ENCODE data around the gene BEND6. TPM values are rescaled to one million over a fixed set of nuclear protein-coding genes. Genes with fewer than 3 reads are reported as not detected.

Gene BEND6, protein sequence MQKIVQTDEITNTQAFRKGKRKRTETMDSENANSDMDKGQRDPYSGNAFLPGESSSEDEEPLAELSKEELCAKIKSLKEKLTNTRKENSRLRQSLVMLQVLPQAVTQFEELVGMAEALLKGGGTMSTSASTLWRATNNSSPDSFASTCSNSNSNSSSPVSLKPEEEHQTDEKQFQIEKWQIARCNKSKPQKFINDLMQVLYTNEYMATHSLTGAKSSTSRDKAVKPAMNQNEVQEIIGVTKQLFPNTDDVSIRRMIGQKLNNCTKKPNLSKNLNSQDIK
- 20.6 and 24.6 TPM in 2 replicates for total RNA-seq (2014; rRNA removed; shearing (Covaris generic))
- polyA plus RNA-seq (2016; fragmentation: Nextera tagmentation; extraction: Ambion mirVana), result 22.5 and 25.1 TPM in 2 replicates

GRCh38 chr6:56954403-56955170, at the start of gene BEND6:
BEND6 (plus strand) TSS chr6:56955107; CDS start chr6:56981811, 26,704 bp downstream.
- H2AFZ ChIP-seq, result peak within 1 kb of the TSS; percentile 77
- no peaks in the 10 kb centered on the region for H4K20me1 ChIP-seq (ENCODE audit: insufficient read depth)
- no peaks in the 10 kb centered on the region for H3K9me2 ChIP-seq (ENCODE audit: insufficient read depth)
- 1% methylated on average over 53 to 71 of the region's 107 CpGs for WGBS, 2 experiments (ENCODE audit: low coverage in 1 of 2, low lambda C conversion rate in 2 of 2, missing lambda C conversion rate in 2 of 2)
- no peaks in the 10 kb centered on the region for H3K36me3 ChIP-seq (ENCODE audit: low read depth)
- peak within 1 kb of the TSS; percentile 88 for H3K4me2 ChIP-seq (ENCODE audit: unreplicated experiment)
- H3K27ac ChIP-seq, result peak within 1 kb of the TSS; percentile 90
- H3K27me3 ChIP-seq (replicated peaks; ENCODE audit: insufficient read depth), result no peaks in the 10 kb centered on the region
- peak within 1 kb of the TSS; percentile 91 for H3K9ac ChIP-seq
- H3F3A ChIP-seq (ENCODE audit: insufficient read depth), result peaks cover 78% of the 10 kb centered on the region
- peak within 1 kb of the TSS; percentile 79 for H3K4me3 ChIP-seq
- H3K9me3 ChIP-seq (ENCODE audit: low read depth), result no peaks in the 10 kb centered on the region
- DNase-seq, result peak; percentile 97
- peaks cover 61% of the 10 kb centered on the region for H3K4me1 ChIP-seq (ENCODE audit: insufficient read depth)
- no peak for TF ChIP-seq EZH2phosphoT487 (IDR thresholded peaks at IDR 0.05; ENCODE audit: insufficient read depth, low read depth)
- no peak for TF ChIP-seq EZH2 (IDR thresholded peaks at IDR 0.05; ENCODE audit: insufficient read depth, poor library complexity, severe bottlenecking)
- in situ Hi-C loops (cut with MboI), result no loop called here
- H3K79me2 ChIP-seq (ENCODE audit: insufficient read depth), result peaks cover 70% of the 10 kb centered on the region

DNA sequence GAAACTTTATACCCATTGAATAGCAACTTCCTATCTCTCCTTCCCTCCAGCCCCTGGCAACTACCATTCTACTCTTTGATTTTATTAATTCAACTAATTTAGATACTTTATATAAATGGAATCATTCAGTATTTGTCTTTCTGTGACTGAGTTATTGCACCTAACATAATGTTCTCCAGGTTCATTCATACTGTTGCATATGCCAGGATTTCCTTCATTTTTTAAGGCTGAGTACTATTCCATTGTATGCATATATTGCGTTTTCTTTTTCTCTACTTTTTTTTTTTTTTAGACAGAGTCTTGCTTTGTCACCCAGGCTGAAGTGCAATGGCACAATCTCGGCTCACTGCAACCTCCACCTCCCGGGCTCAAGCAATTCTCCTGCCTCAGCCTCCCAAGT, 49.5 kb upstream of the BEND6 start:
- in situ Hi-C loops (cut with MboI), result loop anchor here (10.0 to 25.0 kb wide), 2 partner anchors 129 to 407 kb away; partner anchors contain the start of gene PRIM2
- Histone ChIP-seq H2AFZ (no peak overlapping the region), H3K4me3 (no peak overlapping the region), H3K79me2 (ENCODE audit: insufficient read depth) (peaks cover 93% of the 10 kb centered on the region), H3K4me1 (ENCODE audit: insufficient read depth) (peaks cover 55% of the 10 kb centered on the region), H3K27me3 (replicated peaks; ENCODE audit: insufficient read depth) (no peaks in the 10 kb centered on the region), H3K27ac (no peak overlapping the region), H3K9me2 (ENCODE audit: insufficient read depth) (no peaks in the 10 kb centered on the region), H3K9me3 (ENCODE audit: low read depth) (no peaks in the 10 kb centered on the region), H3K36me3 (ENCODE audit: low read depth) (no peaks in the 10 kb centered on the region), H3F3A (ENCODE audit: insufficient read depth) (peaks cover 57% of the 10 kb centered on the region), H3K9ac (no peak overlapping the region), H3K4me2 (ENCODE audit: unreplicated experiment) (no peak overlapping the region), H4K20me1 (ENCODE audit: insufficient read depth) (peaks cover 4% of the 10 kb centered on the region; the same call in 1 of the 2 replicates)
- TF ChIP-seq EZH2 (IDR thresholded peaks at IDR 0.05; ENCODE audit: insufficient read depth, poor library complexity, severe bottlenecking) (no peak), EZH2phosphoT487 (IDR thresholded peaks at IDR 0.05; ENCODE audit: insufficient read depth, low read depth) (no peak)
- DNase-seq, result no peak
- 92 to 96% methylated on average over 1 to 3 of the region's 3 CpGs for WGBS, 2 experiments (ENCODE audit: low coverage in 1 of 2, low lambda C conversion rate in 2 of 2, missing lambda C conversion rate in 2 of 2)

DNA sequence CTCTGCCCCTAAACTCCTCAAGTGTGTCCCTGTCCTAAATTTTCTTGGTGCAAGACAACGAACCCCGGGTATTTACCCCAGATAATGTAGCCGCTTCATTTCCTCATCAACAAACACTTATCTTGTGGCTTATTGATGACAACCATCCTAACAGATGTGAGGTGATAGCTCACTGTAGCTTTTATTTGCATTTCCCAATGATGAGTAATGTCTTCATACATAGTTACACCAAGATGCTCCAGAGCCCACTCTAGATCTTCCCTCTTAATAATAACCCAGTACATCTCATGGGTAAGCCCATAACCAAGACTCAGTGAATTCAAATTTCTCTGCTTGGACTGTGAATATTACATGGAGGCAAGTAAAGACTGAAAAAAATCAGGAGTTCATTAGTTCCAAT, 48.2 kb upstream of the BEND6 start:
- H3K4me2 ChIP-seq (ENCODE audit: unreplicated experiment), result peak overlapping the region; percentile 25
- H3K27me3 ChIP-seq (replicated peaks; ENCODE audit: insufficient read depth), result no peaks in the 10 kb centered on the region
- H2AFZ ChIP-seq, result no peak overlapping the region
- no peak overlapping the region for H3K4me3 ChIP-seq
- H3F3A ChIP-seq (ENCODE audit: insufficient read depth), result peaks cover 56% of the 10 kb centered on the region
- H4K20me1 ChIP-seq (ENCODE audit: insufficient read depth), result peaks cover 4% of the 10 kb centered on the region; the same call in 1 of the 2 replicates
- TF ChIP-seq EZH2 (IDR thresholded peaks at IDR 0.05; ENCODE audit: insufficient read depth, poor library complexity, severe bottlenecking), result no peak
- no peak for TF ChIP-seq EZH2phosphoT487 (IDR thresholded peaks at IDR 0.05; ENCODE audit: insufficient read depth, low read depth)
- 0 out of 2 replicates have a peak overlapping the region, but pooled peaks have one; percentile 12 for H3K27ac ChIP-seq
- DNase-seq, result peak; percentile 64
- peaks cover 65% of the 10 kb centered on the region for H3K4me1 ChIP-seq (ENCODE audit: insufficient read depth)
- H3K9me2 ChIP-seq (ENCODE audit: insufficient read depth), result no peaks in the 10 kb centered on the region
- no peak overlapping the region for H3K9ac ChIP-seq
- no peaks in the 10 kb centered on the region for H3K9me3 ChIP-seq (ENCODE audit: low read depth)
- WGBS, 2 experiments (ENCODE audit: low coverage in 1 of 2, low lambda C conversion rate in 2 of 2, missing lambda C conversion rate in 2 of 2), result 21% methylated on average over 3 of the region's 3 CpGs
- in situ Hi-C loops (cut with MboI), result loop anchor here (10.0 to 25.0 kb wide), 2 partner anchors 128 to 406 kb away; partner anchors contain the start of gene PRIM2
- H3K36me3 ChIP-seq (ENCODE audit: low read depth), result no peaks in the 10 kb centered on the region
- H3K79me2 ChIP-seq (ENCODE audit: insufficient read depth), result peaks cover 93% of the 10 kb centered on the region

Measured in GM23248 (cell line).